Neutrophil (primary cell): Measurements from ENCODE around the gene LY6G5C.

Experiments
- H3K27ac ChIP-seq: fragments of 200-600 bp; sonication (generic); 2 replicates; pipeline ENCODE4 v1.5.1; 2016; ENCODE audit warnings: mild to moderate bottlenecking, moderate library complexity
- H3K27me3 ChIP-seq: fragments of 200-600 bp; sonication (generic); 2 replicates; pipeline ENCODE4 v1.6.0; 2016; ENCODE audit warnings: mild to moderate bottlenecking
- H3K36me3 ChIP-seq: fragments of 200-600 bp; sonication (generic); 2 replicates; pipeline ENCODE4 v1.5.1; 2017
- H3K4me1 ChIP-seq, 2 experiments: fragments of 200-600 bp in 1 of 2; sonication (generic) in 1 of 2; 1 replicate in 1 of 2; 2 replicates in 1 of 2; pipeline versions ENCODE4 v1.5.1 to v1.6.1; 2013 to 2016; ENCODE audit warnings: low read depth in 1 of 2, low read length in 1 of 2, mild to moderate bottlenecking in 1 of 2, moderate library complexity in 1 of 2; ENCODE audit not compliant: control insufficient read depth in 1 of 2, insufficient read depth in 1 of 2
- H3K4me3 ChIP-seq, 2 experiments: fragments of 200-600 bp in 1 of 2; sonication (generic) in 1 of 2; 1 replicate in 1 of 2; 2 replicates in 1 of 2; pipeline ENCODE4 v1.5.1; 2013 to 2016; ENCODE audit warnings: low read depth in 1 of 2, low read length in 1 of 2, mild to moderate bottlenecking in 1 of 2, moderate library complexity in 1 of 2
- H3K9me3 ChIP-seq: fragments of 200-600 bp; sonication (generic); 2 replicates; pipeline ENCODE4 v1.5.1; 2016
- TF ChIP-seq, protein P1 (sequence below): fragments of 200-600 bp; sonication (generic); IDR thresholded peaks from 2 replicates; pipeline ENCODE4 v1.5.1; 2016; ENCODE audit warnings: antibody characterized with exemption

The LY6G5C gene

DNA sequence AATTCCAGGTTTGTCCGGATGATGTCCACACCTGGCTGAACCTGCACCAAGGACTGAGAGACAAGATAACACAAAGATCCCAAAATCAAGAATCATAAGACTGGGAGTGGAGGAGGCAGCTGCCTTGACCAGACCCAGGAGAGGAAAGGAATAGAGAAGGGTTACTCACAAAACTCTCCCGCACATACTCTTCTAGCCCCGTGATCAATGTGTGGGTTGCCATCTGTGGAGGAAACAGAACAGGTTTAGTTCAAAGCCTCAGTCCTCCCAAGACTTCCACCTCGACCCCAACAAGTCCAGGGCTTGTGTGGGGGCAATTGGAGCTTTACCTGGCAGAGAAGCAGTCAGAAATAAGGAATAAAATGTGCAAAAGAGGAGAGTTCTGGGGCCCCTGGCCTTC lies 39.5 kb downstream of the LY6G5C start:
- Histone ChIP-seq H3K9me3 (peaks cover 4% of the 10 kb centered on the region), H3K36me3 (peaks cover 99% of the 10 kb centered on the region), H3K27ac (peak overlapping the region; percentile 13), H3K27me3 (no peaks in the 10 kb centered on the region), H3K4me3 (no peak overlapping the region), H3K4me1 (no peaks in the 10 kb centered on the region)
- TF ChIP-seq, protein P1, sequence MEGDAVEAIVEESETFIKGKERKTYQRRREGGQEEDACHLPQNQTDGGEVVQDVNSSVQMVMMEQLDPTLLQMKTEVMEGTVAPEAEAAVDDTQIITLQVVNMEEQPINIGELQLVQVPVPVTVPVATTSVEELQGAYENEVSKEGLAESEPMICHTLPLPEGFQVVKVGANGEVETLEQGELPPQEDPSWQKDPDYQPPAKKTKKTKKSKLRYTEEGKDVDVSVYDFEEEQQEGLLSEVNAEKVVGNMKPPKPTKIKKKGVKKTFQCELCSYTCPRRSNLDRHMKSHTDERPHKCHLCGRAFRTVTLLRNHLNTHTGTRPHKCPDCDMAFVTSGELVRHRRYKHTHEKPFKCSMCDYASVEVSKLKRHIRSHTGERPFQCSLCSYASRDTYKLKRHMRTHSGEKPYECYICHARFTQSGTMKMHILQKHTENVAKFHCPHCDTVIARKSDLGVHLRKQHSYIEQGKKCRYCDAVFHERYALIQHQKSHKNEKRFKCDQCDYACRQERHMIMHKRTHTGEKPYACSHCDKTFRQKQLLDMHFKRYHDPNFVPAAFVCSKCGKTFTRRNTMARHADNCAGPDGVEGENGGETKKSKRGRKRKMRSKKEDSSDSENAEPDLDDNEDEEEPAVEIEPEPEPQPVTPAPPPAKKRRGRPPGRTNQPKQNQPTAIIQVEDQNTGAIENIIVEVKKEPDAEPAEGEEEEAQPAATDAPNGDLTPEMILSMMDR, result no peak

DNA sequence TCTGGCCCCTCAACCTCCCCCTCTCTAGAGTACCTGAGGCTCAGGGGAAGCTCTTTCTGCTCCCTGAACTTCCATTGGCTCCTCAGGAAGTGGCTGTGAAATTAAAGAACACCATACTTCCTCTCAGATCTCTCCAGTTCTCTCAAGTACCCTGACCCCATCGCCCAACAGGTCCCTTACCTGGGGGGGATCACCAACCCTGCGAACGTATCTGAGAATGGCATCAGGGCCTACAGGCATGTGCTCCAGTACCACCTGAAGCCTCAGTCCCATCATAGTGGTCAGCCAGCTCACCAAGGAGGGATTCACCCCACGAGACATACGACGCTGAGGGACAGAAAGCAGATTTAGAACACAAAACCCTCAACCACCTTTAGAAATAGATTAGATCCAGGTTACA lies 40.3 kb downstream of the LY6G5C start:
- H3K4me1 ChIP-seq, result no peaks in the 10 kb centered on the region
- no peak overlapping the region for H3K27ac ChIP-seq
- no peaks in the 10 kb centered on the region for H3K27me3 ChIP-seq
- H3K36me3 ChIP-seq, result peaks cover 99% of the 10 kb centered on the region
- TF ChIP-seq, protein P1, result no peak
- peaks cover 4% of the 10 kb centered on the region for H3K9me3 ChIP-seq
- H3K4me3 ChIP-seq, result no peak overlapping the region

DNA sequence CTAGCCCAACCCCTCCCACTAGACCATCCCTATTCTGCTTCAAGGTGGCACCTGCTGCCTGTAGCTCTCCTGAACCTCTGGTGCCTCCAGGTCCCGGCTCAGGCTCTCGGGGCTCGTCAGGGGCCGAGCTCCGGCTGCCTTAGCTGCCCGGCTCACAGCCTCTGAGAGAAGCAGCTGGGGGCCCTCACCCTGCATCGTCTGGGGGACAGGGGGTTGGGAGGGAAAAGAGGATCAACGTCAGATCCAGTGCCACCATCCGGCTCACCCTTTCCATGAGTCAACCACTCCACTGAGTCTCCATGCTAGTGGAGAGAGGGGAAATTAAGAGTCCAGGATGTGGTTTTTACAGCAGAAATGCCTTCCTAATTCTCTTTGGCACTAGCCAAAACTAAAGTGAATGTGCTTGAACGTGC lies 41.4 kb downstream of the LY6G5C start:
- no peak overlapping the region for H3K4me3 ChIP-seq
- H3K4me1 ChIP-seq, result no peaks in the 10 kb centered on the region
- H3K9me3 ChIP-seq, result peaks cover 4% of the 10 kb centered on the region
- H3K27me3 ChIP-seq, result no peaks in the 10 kb centered on the region
- TF ChIP-seq, protein P1, result no peak
- peaks cover 99% of the 10 kb centered on the region for H3K36me3 ChIP-seq
- H3K27ac ChIP-seq, result peak overlapping the region; percentile 31

DNA sequence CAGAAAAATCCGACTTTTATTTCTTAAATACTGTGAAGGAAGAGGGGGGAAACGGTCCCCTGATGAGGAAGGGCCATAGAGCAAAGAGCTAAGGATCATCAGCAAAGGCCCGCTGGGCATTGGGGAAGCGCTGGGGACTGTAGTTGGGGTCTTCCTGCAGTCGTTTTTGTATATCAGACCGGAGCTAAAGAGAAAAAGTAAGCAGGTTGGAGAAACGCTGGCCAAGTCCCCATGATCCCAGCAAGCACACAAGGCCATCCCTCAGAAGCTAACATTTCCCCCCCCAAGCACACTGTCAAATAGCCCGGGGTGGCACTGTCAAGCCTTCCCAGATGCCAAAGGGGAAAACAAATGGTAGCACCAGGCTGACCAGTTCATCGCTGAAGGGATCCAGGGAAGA lies 41.8 kb downstream of the LY6G5C start:
- Histone ChIP-seq H3K9me3 (peaks cover 4% of the 10 kb centered on the region), H3K27me3 (no peaks in the 10 kb centered on the region), H3K36me3 (peaks cover 99% of the 10 kb centered on the region), H3K4me1 (no peaks in the 10 kb centered on the region), H3K27ac (peak overlapping the region; percentile 31), H3K4me3 (no peak overlapping the region)
- TF ChIP-seq, protein P1, result no peak

DNA sequence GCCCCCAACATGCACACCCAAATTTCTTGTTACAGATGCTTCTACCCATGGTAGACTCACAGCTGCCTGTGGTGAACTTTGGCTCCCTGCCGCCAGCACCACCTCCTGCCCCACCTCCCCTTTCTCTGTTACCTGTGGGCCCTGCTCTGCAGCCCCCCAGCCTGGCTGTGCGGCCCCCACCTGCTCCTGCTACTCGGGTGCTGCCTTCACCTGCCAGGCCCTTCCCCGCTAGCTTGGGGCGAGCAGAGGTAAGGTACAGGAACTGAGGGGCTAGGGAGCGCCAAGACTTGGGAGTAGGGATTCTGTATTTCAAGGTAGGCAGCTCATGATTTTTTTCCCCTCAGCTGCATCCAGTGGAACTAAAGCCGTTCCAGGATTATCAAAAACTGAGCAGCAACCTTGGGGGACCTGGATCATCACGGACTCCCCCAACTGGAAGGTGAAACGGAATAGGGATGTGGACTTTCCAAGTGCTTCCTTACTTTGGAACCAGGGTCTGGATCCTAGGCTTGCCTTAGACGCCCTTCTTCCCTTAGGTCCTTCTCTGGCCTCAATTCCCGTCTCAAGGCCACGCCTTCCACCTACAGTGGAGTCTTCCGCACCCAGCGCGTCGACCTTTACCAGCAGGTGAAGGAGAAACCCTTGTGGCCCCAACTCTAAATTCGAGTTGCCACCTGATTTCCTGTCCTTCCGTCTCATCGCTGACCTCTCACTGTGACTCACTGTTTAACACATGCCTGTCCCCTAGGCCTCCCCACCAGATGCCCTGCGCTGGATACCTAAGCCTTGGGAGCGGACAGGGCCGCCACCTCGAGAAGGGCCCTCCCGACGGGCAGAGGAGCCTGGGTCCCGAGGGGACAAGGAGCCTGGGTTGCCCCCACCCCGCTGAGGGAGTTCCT lies 43.9 kb downstream of the LY6G5C start:
- Histone ChIP-seq H3K36me3 (peaks cover 100% of the 10 kb centered on the region), H3K27me3 (no peaks in the 10 kb centered on the region), H3K4me3 (no peak overlapping the region), H3K9me3 (peaks cover 4% of the 10 kb centered on the region), H3K4me1 (no peaks in the 10 kb centered on the region), H3K27ac (no peak overlapping the region)
- TF ChIP-seq, protein P1, result no peak
